Thymus (tissue), 11 donors: Measurements from ENCODE around the gene XPA. TPM values are rescaled to one million over a fixed set of nuclear protein-coding genes. Genes with fewer than 3 reads are reported as not detected.
A peak's percentile ranks its signal among the peaks of the same experiment; 100 is the strongest.

ENCODE experiments used
- DNase-seq, 9 donors: peaks; one replicate each; pipeline ENCODE4 v3.0.0-alpha.2; 2013; ENCODE audit warnings: low spot score in 9 of 9, low read depth in 6 of 9, missing footprints in 1 of 9
- H3K27ac ChIP-seq, 2 donors: one replicate each; pipeline ENCODE4 v1.5.1; 2013; ENCODE audit warnings: control low read depth in 1 of 2, low read depth in 1 of 2, low read length in 1 of 2, mild to moderate bottlenecking in 1 of 2, moderate library complexity in 1 of 2
- H3K27me3 ChIP-seq, 2 donors: one replicate each; pipeline ENCODE4 v1.5.1; 2013; ENCODE audit warnings: low read length in 1 of 2; ENCODE audit not compliant: control insufficient read depth in 2 of 2, insufficient read depth in 1 of 2
- H3K36me3 ChIP-seq, 2 donors: one replicate each; pipeline ENCODE4 v1.5.1; 2013; ENCODE audit warnings: low read length in 1 of 2, mild to moderate bottlenecking in 1 of 2, moderate library complexity in 1 of 2; ENCODE audit not compliant: control insufficient read depth in 2 of 2, insufficient read depth in 2 of 2
- H3K4me1 ChIP-seq, 2 donors: one replicate each; pipeline ENCODE4 v1.5.1; 2013; ENCODE audit warnings: low read length in 2 of 2; ENCODE audit not compliant: control insufficient read depth in 2 of 2, insufficient read depth in 2 of 2
- H3K4me3 ChIP-seq, 2 donors: one replicate each; pipeline ENCODE4 v1.5.1; 2013; ENCODE audit warnings: low read length in 2 of 2, control low read depth in 1 of 2, mild to moderate bottlenecking in 1 of 2
- H3K9me3 ChIP-seq, 2 donors: one replicate each; pipeline ENCODE4 v1.5.1; 2013; ENCODE audit warnings: low read length in 1 of 2, mild to moderate bottlenecking in 1 of 2; ENCODE audit not compliant: control insufficient read depth in 2 of 2, insufficient read depth in 1 of 2
- WGBS: extraction: QIAGEN DNeasy Blood & Tissue Kit; methylation state at CpG from one replicate; pipeline ENCODE4 v1.1.7; 2013; 5-methylcytosine and 5-hydroxymethylcytosine counted together
- polyA plus RNA-seq: library from polyadenylated mRNA; stranded (reverse); fragments of 200-250 nt; gene quantifications from one replicate; pipeline ENCODE4 v1.2.3, GENCODE V29; 2013
- total RNA-seq: library from RNA; stranded (reverse); fragments of 120-200 nt; gene quantifications from one replicate; pipeline ENCODE4 v1.2.4, GENCODE V29; 2013
- donor health status: healthy.

XPA gene
- total and polyA plus RNA-seq, 2 donors = 19.5 to 27.3 TPM

DNA sequence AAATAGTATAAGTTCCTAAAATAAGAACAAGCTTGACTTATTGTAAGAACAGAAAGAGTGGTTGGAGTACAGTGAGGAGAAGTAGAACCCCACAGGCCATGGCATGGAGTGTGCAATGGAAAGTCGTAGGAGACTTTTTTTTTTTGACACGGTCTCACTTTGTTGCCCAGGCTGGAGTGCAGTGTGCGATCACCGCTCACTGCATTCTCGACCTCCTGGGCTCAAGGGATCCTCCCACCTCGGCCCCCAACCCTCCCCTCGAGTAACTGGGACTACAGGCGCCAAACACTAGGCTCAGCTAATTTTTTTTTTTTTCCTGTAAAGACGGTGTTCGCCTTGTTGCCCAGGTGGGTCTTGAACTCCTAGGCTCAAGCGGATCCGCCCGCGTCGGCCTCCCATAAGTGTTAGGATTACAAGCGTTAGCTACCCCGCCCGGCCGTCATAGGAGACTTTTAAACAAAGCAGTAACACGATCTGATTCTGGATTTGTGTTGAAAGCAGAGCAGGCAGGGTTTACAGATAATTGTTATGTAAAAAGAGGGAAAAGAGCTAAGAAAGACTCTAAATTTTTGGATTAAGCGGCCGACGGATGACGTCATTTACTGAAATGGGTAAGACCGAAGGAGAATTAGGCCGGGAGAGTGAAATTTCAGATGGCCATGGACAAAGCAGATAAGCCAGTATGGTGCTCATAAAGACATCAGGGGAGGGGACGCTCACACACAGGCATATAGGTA, 64.7 kb downstream of the XPA start:
- Histone ChIP-seq H3K36me3 (no peaks in the 10 kb centered on the region), H3K9me3 (no peaks in the 10 kb centered on the region), H3K4me1 (peaks cover 16 to 25% of the 10 kb centered on the region in 2 donors), H3K27ac (peak overlapping the region; percentile 94 to 99), H3K27me3 (no peaks in the 10 kb centered on the region), H3K4me3 (peak overlapping the region; percentile 81 to 96)
- 2% methylated on average over 27 of the region's 27 CpGs for WGBS
- DNase-seq = peak in 3 of 9 donors; percentile 32 to 62 (median 58)

DNA sequence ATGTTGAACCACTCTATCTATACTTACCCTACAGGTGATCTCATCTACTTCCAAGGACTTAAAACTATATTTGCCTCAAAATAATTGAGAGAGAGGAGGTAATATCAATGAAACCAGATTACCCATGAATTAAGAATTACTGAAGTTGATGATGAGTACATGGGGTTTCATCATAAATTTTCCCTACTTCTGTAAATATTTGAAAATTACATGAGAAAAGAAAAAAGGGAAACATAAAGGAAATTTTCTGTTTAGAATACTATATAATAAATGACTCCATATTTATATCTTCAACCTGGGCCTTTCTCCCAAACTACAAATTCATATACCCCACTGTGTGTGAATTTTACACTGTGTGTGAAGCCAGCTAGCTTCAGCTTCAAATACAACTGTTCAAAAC, 66.5 kb downstream of the XPA start:
- DNase-seq = no peak
- no peak overlapping the region for H3K4me3 ChIP-seq
- no peaks in the 10 kb centered on the region for H3K27me3 ChIP-seq
- H3K4me1 ChIP-seq = peaks cover 9 to 22% of the 10 kb centered on the region in 2 donors
- no peak overlapping the region for H3K27ac ChIP-seq
- no peaks in the 10 kb centered on the region for H3K9me3 ChIP-seq
- H3K36me3 ChIP-seq = peaks cover 0 to under 1% of the 10 kb centered on the region in 2 donors

DNA sequence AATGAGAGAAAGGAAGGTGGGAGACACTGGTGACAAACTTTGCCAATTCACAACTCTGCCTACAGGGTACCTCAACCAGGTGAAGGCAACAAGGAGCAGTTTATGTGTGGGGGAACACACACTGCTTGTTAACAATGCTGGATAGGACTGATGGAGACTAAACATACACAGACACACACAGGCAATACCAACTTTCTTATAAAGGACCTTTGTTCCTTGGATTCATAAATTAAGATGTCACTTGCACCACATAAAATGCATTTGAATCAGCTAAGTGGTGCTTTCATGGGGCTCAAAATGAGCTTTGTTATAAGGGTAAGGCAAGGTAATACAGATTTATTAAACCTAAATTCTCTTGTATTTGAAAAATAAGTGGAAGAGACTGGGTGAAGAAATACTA, 68.0 kb downstream of the XPA start:
- Histone ChIP-seq H3K4me1 (peaks cover 0 to 9% of the 10 kb centered on the region in 2 donors), H3K4me3 (no peak overlapping the region), H3K36me3 (peaks cover 3 to 5% of the 10 kb centered on the region in 2 donors), H3K27ac (no peak overlapping the region), H3K27me3 (no peaks in the 10 kb centered on the region), H3K9me3 (no peaks in the 10 kb centered on the region)
- DNase-seq = no peak

DNA sequence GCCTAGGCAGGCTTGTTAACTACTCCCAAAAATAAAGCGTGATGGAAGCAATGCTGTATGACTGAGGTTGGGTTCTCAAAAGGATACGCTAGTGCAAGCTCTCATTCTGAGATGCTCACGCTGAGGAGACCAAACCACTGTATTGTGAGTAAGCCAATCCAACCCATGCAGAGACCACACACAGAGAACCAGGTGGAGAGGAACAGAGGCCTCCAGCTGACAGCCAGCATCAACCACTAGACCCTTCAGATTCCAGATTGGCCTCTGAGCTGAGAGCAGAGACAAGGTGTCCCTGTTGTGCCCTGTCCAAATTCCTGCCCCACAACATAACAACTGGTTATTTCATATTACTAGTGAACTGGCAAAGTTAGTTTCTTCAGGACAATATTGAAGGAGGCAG, 68.5 kb downstream of the XPA start:
- Histone ChIP-seq H3K4me3 (no peak overlapping the region), H3K27me3 (no peaks in the 10 kb centered on the region), H3K4me1 (peaks cover 0 to 9% of the 10 kb centered on the region in 2 donors), H3K36me3 (peaks cover 4 to 5% of the 10 kb centered on the region in 2 donors), H3K9me3 (no peaks in the 10 kb centered on the region), H3K27ac (no peak overlapping the region)
- WGBS = 95% methylated on average over 3 of the region's 3 CpGs
- DNase-seq = no peak

DNA sequence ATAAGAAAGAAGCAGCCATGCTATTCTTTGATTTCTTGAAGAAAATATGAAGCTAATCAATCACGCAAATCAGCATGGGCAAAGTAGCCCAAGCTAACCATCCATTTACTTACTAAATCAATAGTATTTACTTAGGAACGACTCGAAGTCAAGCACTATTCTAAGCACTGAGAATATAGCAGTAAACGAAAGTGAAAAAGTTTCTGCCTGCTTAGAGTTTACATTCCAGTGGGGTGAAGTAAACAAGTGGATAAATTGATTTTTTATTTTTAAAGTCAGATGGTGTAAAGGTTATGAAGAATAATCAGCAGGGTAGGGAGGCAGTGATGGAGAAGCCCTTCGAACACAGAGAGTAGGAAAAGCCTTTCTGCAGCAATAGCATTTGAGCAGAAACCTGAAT, 69.5 kb downstream of the XPA start:
- Histone ChIP-seq H3K27ac (no peak overlapping the region), H3K27me3 (no peaks in the 10 kb centered on the region), H3K9me3 (no peaks in the 10 kb centered on the region), H3K4me3 (no peak overlapping the region), H3K36me3 (peaks cover 4 to 5% of the 10 kb centered on the region in 2 donors), H3K4me1 (peaks cover 0 to 9% of the 10 kb centered on the region in 2 donors)
- no peak for DNase-seq
- 98% methylated on average over 5 of the region's 5 CpGs for WGBS

DNA sequence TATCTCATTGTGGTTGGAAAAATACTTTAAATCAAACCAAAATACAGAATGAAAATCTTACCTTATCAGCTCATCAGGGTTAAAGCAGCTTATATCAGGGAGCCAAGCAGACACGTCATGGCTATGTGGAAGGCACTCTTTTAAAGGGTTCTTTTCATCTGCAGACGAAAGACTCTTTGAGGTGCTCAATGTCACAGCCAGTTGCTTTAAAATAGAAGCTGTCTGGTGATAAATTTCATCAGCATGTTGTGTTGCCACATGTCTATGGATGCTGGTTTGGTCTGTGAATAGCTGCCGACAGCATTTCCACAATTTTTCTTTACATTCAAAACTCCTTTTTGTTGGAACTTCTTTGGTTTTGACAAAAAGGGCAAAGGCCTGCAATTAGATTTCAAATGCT, 71.5 kb downstream of the XPA start:
- H3K4me3 ChIP-seq = no peak overlapping the region
- peaks cover 5% of the 10 kb centered on the region in 2 donors for H3K36me3 ChIP-seq
- no peaks in the 10 kb centered on the region for H3K27me3 ChIP-seq
- H3K9me3 ChIP-seq = no peaks in the 10 kb centered on the region
- 51% methylated on average over 3 of the region's 3 CpGs for WGBS
- H3K27ac ChIP-seq = no peak overlapping the region
- no peak for DNase-seq
- H3K4me1 ChIP-seq = peaks cover 0 to 4% of the 10 kb centered on the region in 2 donors

Other genes starting within 250 kb of the XPA start
- gene TMOD1, start 195.7 kb downstream of the XPA start, total RNA-seq = 0.42 TPM
- gene TMOD1, start 195.7 kb downstream of the XPA start, polyA plus RNA-seq = 4.2 TPM
- gene TSTD2, start 64.0 kb downstream of the XPA start, total RNA-seq = 16.0 TPM
- gene TSTD2, start 64.0 kb downstream of the XPA start, polyA plus RNA-seq = 19.6 TPM
- gene NCBP1, start 63.5 kb downstream of the XPA start, total RNA-seq = 32.0 TPM
- gene NCBP1, start 63.5 kb downstream of the XPA start, polyA plus RNA-seq = 20.3 TPM
- gene FOXE1, start 155.9 kb upstream of the XPA start, total RNA-seq = 0.24 TPM
- gene FOXE1, start 155.9 kb upstream of the XPA start, polyA plus RNA-seq = 4.4 TPM
- 28.5 TPM for gene TRMO, start 225.2 kb upstream of the XPA start, total RNA-seq
- 19.8 TPM for gene TRMO, start 225.2 kb upstream of the XPA start, polyA plus RNA-seq
- gene HEMGN, start 240.8 kb upstream of the XPA start, total RNA-seq = 16.9 TPM
- gene HEMGN, start 240.8 kb upstream of the XPA start, polyA plus RNA-seq = 4.1 TPM